Panc1 (cell line): Measurements from ENCODE around the gene ASIC3. TPM values are rescaled to one million over a fixed set of nuclear protein-coding genes. Genes with fewer than 3 reads are reported as not detected.

ENCODE experiments used
- ATAC-seq: fragments of 200-7000 bp; cut with Tn5 transposase; 2 replicates; pipeline ENCODE4 v1.9.1; 2020; ENCODE audit warnings: mild to moderate bottlenecking, moderate library complexity
- BruUV-seq: library from RNA; stranded (reverse); fragments of 400-500 nt; replicated peaks from 2 replicates; lab custom pipeline; 2021; lab: Mats Ljungman, UMichigan
- CTCF ChIA-PET: fragments of 300-600 bp; sonication (Branson Sonifier 250); formaldehyde crosslinking; loops from one replicate; lab custom pipeline; 2022; ENCODE audit warnings: antibody characterized with exemption; lab: Charles Lee
- POLR2A ChIA-PET: fragments of 300-600 bp; sonication (Branson Sonifier 250); formaldehyde crosslinking; loops from one replicate; lab custom pipeline; 2022; ENCODE audit warnings: antibody characterized with exemption; lab: Charles Lee
- DNase-seq: peaks from one replicate; pipeline ENCODE4 v3.0.0-alpha.2; 2010; ENCODE audit warnings: low read depth, low spot score
- H3K27ac ChIP-seq: 2 replicates; pipeline ENCODE4 v1.5.1; 2011; ENCODE audit warnings: mild to moderate bottlenecking, low read length, inconsistent platforms
- H3K27me3 ChIP-seq: fragments of 200-500 bp; sonication (Bioruptor generic); 2 replicates; pipeline ENCODE4 v1.6.0; 2014; ENCODE audit warnings: low read length, inconsistent platforms; ENCODE audit not compliant: control insufficient read depth, insufficient read depth
- H3K36me3 ChIP-seq: fragments of 200-500 bp; sonication (Bioruptor generic); 2 replicates; pipeline ENCODE4 v1.5.1; 2014; ENCODE audit warnings: inconsistent platforms, mild to moderate bottlenecking, low read length, moderate library complexity; ENCODE audit not compliant: control insufficient read depth, insufficient read depth
- H3K4me1 ChIP-seq: 2 replicates; pipeline ENCODE4 v1.5.1; 2011; ENCODE audit warnings: inconsistent platforms, mild to moderate bottlenecking, low read length, moderate library complexity; ENCODE audit not compliant: control insufficient read depth, insufficient read depth
- H3K4me3 ChIP-seq, 2 experiments: 2 replicates each; pipeline ENCODE4 v1.5.1; 2011 to 2012; ENCODE audit warnings: low read depth in 2 of 2, low read length in 2 of 2, mild to moderate bottlenecking in 2 of 2, inconsistent platforms in 1 of 2, moderate library complexity in 1 of 2
- H3K9me3 ChIP-seq: fragments of 200-500 bp; sonication (Bioruptor generic); 2 replicates; pipeline ENCODE4 v1.5.1; 2014; ENCODE audit warnings: low read depth, mild to moderate bottlenecking, inconsistent platforms, low read length, moderate library complexity; ENCODE audit not compliant: control insufficient read depth, insufficient read depth
- CTCF ChIP-seq: fragments of 450-650 bp; IDR thresholded peaks from 2 replicates; pipeline ENCODE4 v1.5.1; 2017; ENCODE audit warnings: mild to moderate bottlenecking
- POLR2AphosphoS5 ChIP-seq: IDR thresholded peaks from 2 replicates; pipeline ENCODE4 v1.6.1; 2012; ENCODE audit warnings: mild to moderate bottlenecking, low read depth, low read length, moderate library complexity
- REST ChIP-seq, 2 experiments: IDR thresholded peaks; 2 replicates each; pipeline ENCODE4 v1.6.1; 2011 to 2012; ENCODE audit warnings: low read depth in 2 of 2, control low read depth in 1 of 2, low read length in 1 of 2, mild to moderate bottlenecking in 1 of 2, moderate library complexity in 1 of 2; ENCODE audit not compliant: insufficient read depth in 1 of 2
- SIN3A ChIP-seq: IDR thresholded peaks from 2 replicates; pipeline ENCODE4 v1.6.1; 2012; ENCODE audit warnings: low read depth, mild to moderate bottlenecking, low read length, moderate library complexity, borderline replicate concordance; ENCODE audit not compliant: insufficient read depth
- TCF7L2 ChIP-seq: IDR thresholded peaks from 2 replicates; pipeline ENCODE4 v1.6.1; 2011; ENCODE audit warnings: mild to moderate bottlenecking, low read depth, low read length, inconsistent platforms
- in situ Hi-C: cut with HindIII; loops from 2 replicates; pipeline ENCODE4 v1.10.0; 2016; ENCODE audit warnings: low sequenced_read_pairs, low pct_unique_long_range_greater_than_20kb
- intact Hi-C: fragments of 100-400 bp; cut with micrococcal nuclease; formaldehyde crosslinking; loops from one replicate; pipeline ENCODE4 v1.10.0; 2022; ENCODE audit not compliant: unreplicated experiment
- total RNA-seq: library from RNA; stranded (reverse); gene quantifications from one replicate; pipeline ENCODE4 v1.2.1, GENCODE V29; 2021; ENCODE audit not compliant: unreplicated experiment

ASIC3 gene
- total RNA-seq, 1 experiment from 2014 or later = 1.3 TPM

- DNase-seq = no peak
- Histone ChIP-seq H3K9me3 (no peaks in the 10 kb centered on the region), H3K4me3 (no peak overlapping the region), H3K27ac (no peak overlapping the region), H3K4me1 (0 out of 2 replicates have a peak, but pooled peaks cover 4% of the 10 kb centered on the region), H3K36me3 (no peaks in the 10 kb centered on the region), H3K27me3 (no peaks in the 10 kb centered on the region)
- intact Hi-C loops = no loop called here
- BruUV-seq = no TSS peak
- ATAC-seq = peak; percentile 58; the same call in 1 of the 2 replicates
- POLR2A ChIA-PET = interaction anchor here (0.7 to 0.8 kb wide), 2 partner anchors 33 to 62 kb away, joined by 3 to 15 read pairs; no protein-coding TSS in a partner anchor
- CTCF ChIA-PET = interaction anchor here (0.5 to 0.7 kb wide), 2 partner anchors 18 to 34 kb away, joined by 3 to 4 read pairs; no protein-coding TSS in a partner anchor
- no peak for TF ChIP-seq SIN3A
- no peak for TF ChIP-seq CTCF
- TF ChIP-seq TCF7L2 = no peak
- no peak for TF ChIP-seq POLR2AphosphoS5
- TF ChIP-seq REST (IDR thresholded peaks at IDR 0.05; ENCODE audit: insufficient read depth in 1 of 2, low read depth in 2 of 2, low read length in 1 of 2) = no peak
- in situ Hi-C loops = no loop called here
These were observed 46.9 kb downstream of the ASIC3 start for GRCh38 chr7:151095123-151095797.

GRCh38 chr7:151095828-151096475 is 47.6 kb downstream of the ASIC3 start:
- intact Hi-C loops = no loop called here
- Histone ChIP-seq H3K36me3 (no peaks in the 10 kb centered on the region), H3K4me3 (no peak overlapping the region), H3K27me3 (no peaks in the 10 kb centered on the region), H3K27ac (no peak overlapping the region), H3K4me1 (0 out of 2 replicates have a peak, but pooled peaks cover 2% of the 10 kb centered on the region), H3K9me3 (no peaks in the 10 kb centered on the region)
- TF ChIP-seq POLR2AphosphoS5 (no peak), SIN3A (no peak), CTCF (no peak), REST (IDR thresholded peaks at IDR 0.05; ENCODE audit: insufficient read depth in 1 of 2, low read depth in 2 of 2, low read length in 1 of 2) (no peak), TCF7L2 (no peak)
- no TSS peak for BruUV-seq
- ChIA-PET CTCF (no interaction called here), POLR2A (no interaction called here)
- ATAC-seq (no peak), DNase-seq (no peak)
- in situ Hi-C loops = no loop called here
